ENCODE measurements around the gene ADGRF3. TPM values are rescaled to one million over a fixed set of nuclear protein-coding genes. Genes with fewer than 3 reads are reported as not detected.
A peak's percentile ranks its signal among the peaks of the same experiment; 100 is the strongest.
"Not testable (repeated sequence)": the region's sequence is repeated elsewhere in the genome, so short reads cannot be mapped to it uniquely, and the experiment has no call there.

ADGRF3 gene
- total RNA-seq, 1 experiment from 2014 or later = 0.39 TPM

DNA sequence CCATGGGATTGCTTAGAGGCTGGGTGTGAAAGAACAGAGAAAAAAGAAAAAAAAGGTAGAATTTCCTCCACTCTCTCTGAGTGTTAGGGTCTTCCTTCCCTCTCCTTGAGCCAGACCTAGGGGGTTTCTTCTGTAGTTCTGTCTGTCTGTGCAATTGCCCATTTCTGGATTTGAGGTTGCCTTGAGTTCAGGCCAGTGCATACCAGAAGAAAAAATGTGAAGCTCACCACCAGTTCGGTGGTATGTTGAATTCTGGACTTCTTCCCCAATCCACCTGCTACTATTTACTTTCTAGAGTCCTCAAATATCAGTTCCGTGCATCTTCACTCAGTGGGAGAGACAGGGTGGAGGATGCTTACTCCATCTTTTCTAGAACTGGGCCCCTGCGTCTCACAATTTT is 16.0 kb downstream of the ADGRF3 start:
- POLR2A ChIA-PET (ENCODE audit: low non-redundant PET) = no interaction called here
- BruUV-seq (replicated peaks) = no TSS peak
- TF ChIP-seq, protein P1, sequence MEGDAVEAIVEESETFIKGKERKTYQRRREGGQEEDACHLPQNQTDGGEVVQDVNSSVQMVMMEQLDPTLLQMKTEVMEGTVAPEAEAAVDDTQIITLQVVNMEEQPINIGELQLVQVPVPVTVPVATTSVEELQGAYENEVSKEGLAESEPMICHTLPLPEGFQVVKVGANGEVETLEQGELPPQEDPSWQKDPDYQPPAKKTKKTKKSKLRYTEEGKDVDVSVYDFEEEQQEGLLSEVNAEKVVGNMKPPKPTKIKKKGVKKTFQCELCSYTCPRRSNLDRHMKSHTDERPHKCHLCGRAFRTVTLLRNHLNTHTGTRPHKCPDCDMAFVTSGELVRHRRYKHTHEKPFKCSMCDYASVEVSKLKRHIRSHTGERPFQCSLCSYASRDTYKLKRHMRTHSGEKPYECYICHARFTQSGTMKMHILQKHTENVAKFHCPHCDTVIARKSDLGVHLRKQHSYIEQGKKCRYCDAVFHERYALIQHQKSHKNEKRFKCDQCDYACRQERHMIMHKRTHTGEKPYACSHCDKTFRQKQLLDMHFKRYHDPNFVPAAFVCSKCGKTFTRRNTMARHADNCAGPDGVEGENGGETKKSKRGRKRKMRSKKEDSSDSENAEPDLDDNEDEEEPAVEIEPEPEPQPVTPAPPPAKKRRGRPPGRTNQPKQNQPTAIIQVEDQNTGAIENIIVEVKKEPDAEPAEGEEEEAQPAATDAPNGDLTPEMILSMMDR (conservative IDR thresholded peaks at IDR 0.05; ENCODE audit: low read depth, low read length) = no peak
- no peak for TF ChIP-seq EZH2 (IDR thresholded peaks at IDR 0.05; ENCODE audit: borderline replicate concordance, low read depth, low read length, poor library complexity, severe bottlenecking)
- intact Hi-C loops (cut with micrococcal nuclease; ENCODE audit: unreplicated experiment) = loop anchor here (1.0 kb wide), 1 partner anchor 379 kb away; no protein-coding TSS in a partner anchor
- DNase-seq (ENCODE audit: low spot score) = no peak
- H3K9me3 ChIP-seq (ENCODE audit: low read depth, low read length, poor library complexity, severe bottlenecking) = no peaks in the 10 kb centered on the region
- H3K27ac ChIP-seq (ENCODE audit: low read depth, low read length, poor library complexity, severe bottlenecking) = no peak overlapping the region
- H3K27me3 ChIP-seq (replicated peaks; ENCODE audit: insufficient read depth, low read depth, low read length, poor library complexity) = no peaks in the 10 kb centered on the region
- H3K4me3 ChIP-seq (ENCODE audit: low read depth, low read length, poor library complexity, severe bottlenecking) = no peak overlapping the region
- CTCF ChIA-PET = no interaction called here
- H3K36me3 ChIP-seq (ENCODE audit: insufficient read depth, low read length, poor library complexity, severe bottlenecking) = no peaks in the 10 kb centered on the region
- peaks cover 4% of the 10 kb centered on the region for H3K4me1 ChIP-seq (ENCODE audit: insufficient read depth, low read length, poor library complexity, severe bottlenecking)

DNA sequence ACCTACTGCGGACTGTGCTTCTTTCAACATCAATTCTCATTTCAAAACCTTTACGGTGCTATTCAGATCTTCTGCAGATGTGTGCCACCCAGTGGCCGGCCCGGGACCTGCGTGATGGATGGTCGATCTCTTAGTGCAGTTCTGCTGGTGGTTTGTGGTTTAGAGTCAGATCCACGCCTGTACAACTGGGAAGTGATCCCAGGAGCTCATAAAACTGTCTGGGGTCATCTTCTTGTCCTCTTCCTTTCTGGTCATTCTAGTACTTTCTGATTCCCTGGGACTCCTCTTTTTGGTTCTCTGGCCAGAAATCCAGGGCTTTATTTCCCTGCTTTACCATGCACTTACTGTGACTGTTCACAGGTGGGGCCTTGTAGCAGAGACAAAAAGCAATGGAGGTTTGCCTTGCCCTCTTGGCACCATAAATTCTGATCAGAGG is 16.5 kb downstream of the ADGRF3 start:
- Histone ChIP-seq H3K4me1 (ENCODE audit: insufficient read depth, low read length, poor library complexity, severe bottlenecking) (peaks cover 4% of the 10 kb centered on the region), H3K36me3 (ENCODE audit: insufficient read depth, low read length, poor library complexity, severe bottlenecking) (no peaks in the 10 kb centered on the region), H3K4me3 (ENCODE audit: low read depth, low read length, poor library complexity, severe bottlenecking) (no peak overlapping the region), H3K9me3 (ENCODE audit: low read depth, low read length, poor library complexity, severe bottlenecking) (no peaks in the 10 kb centered on the region), H3K27me3 (replicated peaks; ENCODE audit: insufficient read depth, low read depth, low read length, poor library complexity) (no peaks in the 10 kb centered on the region), H3K27ac (ENCODE audit: low read depth, low read length, poor library complexity, severe bottlenecking) (no peak overlapping the region)
- POLR2A ChIA-PET (ENCODE audit: low non-redundant PET) = no interaction called here
- DNase-seq (ENCODE audit: low spot score) = peak; percentile 79
- no TSS peak for BruUV-seq (replicated peaks)
- CTCF ChIA-PET = no interaction called here
- TF ChIP-seq, protein P1 (conservative IDR thresholded peaks at IDR 0.05; ENCODE audit: low read depth, low read length) = peak; percentile 93
- no peak for TF ChIP-seq EZH2 (IDR thresholded peaks at IDR 0.05; ENCODE audit: borderline replicate concordance, low read depth, low read length, poor library complexity, severe bottlenecking)
- intact Hi-C loops (cut with micrococcal nuclease; ENCODE audit: unreplicated experiment) = loop anchor here (1.0 kb wide), 1 partner anchor 379 kb away; no protein-coding TSS in a partner anchor

DNA sequence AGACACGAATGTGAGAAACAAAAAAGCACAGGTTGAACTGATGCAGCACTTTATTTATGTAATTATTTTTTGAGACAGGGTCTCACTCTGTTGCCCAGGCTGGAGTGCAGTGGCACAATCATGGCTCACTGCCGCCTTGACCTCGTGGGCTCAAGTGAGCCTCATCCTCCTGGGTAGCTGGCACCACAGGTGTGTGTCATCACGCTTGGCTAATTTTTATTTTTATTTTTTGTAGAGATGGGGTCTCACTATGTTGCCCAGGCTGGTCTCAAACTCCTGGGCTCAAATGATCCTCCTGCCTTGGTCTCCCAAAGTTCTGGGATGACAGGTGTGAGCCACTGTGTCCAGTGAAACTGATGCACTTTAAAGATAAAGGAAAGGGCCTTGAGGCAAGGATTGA is 17.5 kb downstream of the ADGRF3 start:
- POLR2A ChIA-PET (ENCODE audit: low non-redundant PET); H3K4me3 ChIP-seq (ENCODE audit: low read depth, low read length, poor library complexity, severe bottlenecking); CTCF ChIA-PET; BruUV-seq (replicated peaks); H3K4me1 ChIP-seq (ENCODE audit: insufficient read depth, low read length, poor library complexity, severe bottlenecking); H3K36me3 ChIP-seq (ENCODE audit: insufficient read depth, low read length, poor library complexity, severe bottlenecking); DNase-seq (ENCODE audit: low spot score); H3K27me3 ChIP-seq (replicated peaks; ENCODE audit: insufficient read depth, low read depth, low read length, poor library complexity); H3K27ac ChIP-seq (ENCODE audit: low read depth, low read length, poor library complexity, severe bottlenecking); H3K9me3 ChIP-seq (ENCODE audit: low read depth, low read length, poor library complexity, severe bottlenecking); intact Hi-C loops (cut with micrococcal nuclease; ENCODE audit: unreplicated experiment): not testable (repeated sequence)
